G401.6 (cell line): ENCODE results near the gene DTNBP1.

ENCODE experiments used
- FAIRE-seq: peaks from 2 replicates; lab custom pipeline; 2012; peaks lifted over from hg19 to GRCh38; lab: Jason Lieb, UNC

The DTNBP1 gene

GRCh38 chr6:15588971-15589634 is 73.7 kb downstream of the DTNBP1 start:
- FAIRE-seq, result no peak

- FAIRE-seq, result no peak
Measured at GRCh38 chr6:15586503-15586902, 76.3 kb downstream of the DTNBP1 start.

- FAIRE-seq, result no peak
Measured at GRCh38 chr6:15585760-15586214, 77.0 kb downstream of the DTNBP1 start.

GRCh38 chr6:15582499-15582898 is 80.3 kb downstream of the DTNBP1 start:
- peak; percentile 33 for FAIRE-seq

GRCh38 chr6:15581751-15582150 is 81.1 kb downstream of the DTNBP1 start:
- no peak for FAIRE-seq

GRCh38 chr6:15580326-15580725 is 82.5 kb downstream of the DTNBP1 start:
- no peak for FAIRE-seq

GRCh38 chr6:15578716-15579391 is 84.0 kb downstream of the DTNBP1 start:
- FAIRE-seq, result no peak

- FAIRE-seq, result no peak
Measured at GRCh38 chr6:15577550-15578171, 85.2 kb downstream of the DTNBP1 start.

- FAIRE-seq, result no peak
Measured at GRCh38 chr6:15577106-15577505, 85.7 kb downstream of the DTNBP1 start.

GRCh38 chr6:15575357-15576033 is 87.3 kb downstream of the DTNBP1 start:
- no peak for FAIRE-seq

- FAIRE-seq, result no peak
Measured at GRCh38 chr6:15574486-15574885, 88.3 kb downstream of the DTNBP1 start.

GRCh38 chr6:15574023-15574422 is 88.8 kb downstream of the DTNBP1 start:
- FAIRE-seq, result no peak

- FAIRE-seq, result no peak
Measured at GRCh38 chr6:15573384-15573783, 89.4 kb downstream of the DTNBP1 start.

GRCh38 chr6:15572296-15573016 is 90.4 kb downstream of the DTNBP1 start:
- no peak for FAIRE-seq

GRCh38 chr6:15570171-15570570 is 92.7 kb downstream of the DTNBP1 start:
- FAIRE-seq, result no peak

- FAIRE-seq, result no peak
Measured at GRCh38 chr6:15569035-15569995, 93.5 kb downstream of the DTNBP1 start.

- no peak for FAIRE-seq
Measured at GRCh38 chr6:15562977-15563376, 99.9 kb downstream of the DTNBP1 start.

GRCh38 chr6:15561447-15562199 is 101.2 kb downstream of the DTNBP1 start:
- FAIRE-seq, result no peak

GRCh38 chr6:15560713-15561112 is 102.1 kb downstream of the DTNBP1 start:
- FAIRE-seq, result no peak

- no peak for FAIRE-seq
Measured at GRCh38 chr6:15557174-15557573, 105.7 kb downstream of the DTNBP1 start.
